ENCODE results near the gene KRT82. TPM values are rescaled to one million over a fixed set of nuclear protein-coding genes. Genes with fewer than 3 reads are reported as not detected.

Gene KRT82
- total and polyA plus RNA-seq, 5 donors = not detected

GRCh38 chr12:52366738-52367485 is 39.2 kb downstream of the KRT82 start, which contains the start of gene KRT85:
KRT85 (minus strand) TSS chr12:52367481; CDS start chr12:52367405, 76 bp downstream.
- intact Hi-C loops (cut with DNase I) = no loop called here

GRCh38 chr12:52364901-52365489 is 41.1 kb downstream of the KRT82 start:
- DNase-seq (no peak), ATAC-seq (no peak)
- H3K4me1 ChIP-seq (ENCODE audit: control insufficient read depth, insufficient read depth, low read length) = no peaks in the 10 kb centered on the region
- no peaks in the 10 kb centered on the region for H3K27me3 ChIP-seq (ENCODE audit: control insufficient read depth, insufficient read depth)
- no peak overlapping the region for H3K4me3 ChIP-seq (ENCODE audit: low read length)
- H3K9me3 ChIP-seq (ENCODE audit: control insufficient read depth, low read length) = no peaks in the 10 kb centered on the region
- H3K27ac ChIP-seq (ENCODE audit: low read length) = no peak overlapping the region
- 85% methylated on average over 14 of the region's 14 CpGs for WGBS
- intact Hi-C loops (cut with DNase I) = no loop called here

More at GRCh38 chr12:52366738-52367485, 39.2 kb downstream of the KRT82 start, which contains the start of gene KRT85:
- DNase-seq = no peak
- no peak for ATAC-seq
- H3K4me3 ChIP-seq (ENCODE audit: low read length) = no peak within 1 kb of the TSS
- no peak within 1 kb of the TSS for H3K27ac ChIP-seq (ENCODE audit: low read length)
- H3K27me3 ChIP-seq (ENCODE audit: control insufficient read depth, insufficient read depth) = no peaks in the 10 kb centered on the region
- H3K4me1 ChIP-seq (ENCODE audit: control insufficient read depth, insufficient read depth, low read length) = no peaks in the 10 kb centered on the region
- 77% methylated on average over 42 of the region's 42 CpGs for WGBS
- no peaks in the 10 kb centered on the region for H3K9me3 ChIP-seq (ENCODE audit: control insufficient read depth, low read length)

DNA sequence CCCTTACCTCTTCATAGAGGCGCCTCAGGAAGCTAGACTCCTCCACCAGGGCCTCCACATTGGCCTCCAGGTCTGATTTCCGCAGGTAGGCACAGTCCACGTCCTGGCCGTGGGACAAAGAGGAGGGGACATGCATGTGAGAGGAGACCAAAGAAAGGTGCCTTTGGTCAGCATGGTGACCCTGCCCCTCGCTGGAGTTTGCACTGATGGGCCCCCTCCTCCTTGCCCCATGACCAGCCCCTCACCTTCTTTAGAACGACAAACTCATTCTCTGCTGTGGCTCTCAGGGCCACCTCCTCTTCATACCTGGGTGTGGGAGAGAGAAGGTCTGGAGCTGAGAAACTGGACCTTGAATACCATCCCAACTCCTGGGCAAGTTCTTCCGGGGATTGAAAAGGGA is 42.1 kb downstream of the KRT82 start:
- Histone ChIP-seq H3K4me1 (ENCODE audit: control insufficient read depth, insufficient read depth, low read length) (no peaks in the 10 kb centered on the region), H3K27me3 (ENCODE audit: control insufficient read depth, insufficient read depth) (no peaks in the 10 kb centered on the region), H3K27ac (ENCODE audit: low read length) (no peak overlapping the region), H3K9me3 (ENCODE audit: control insufficient read depth, low read length) (no peaks in the 10 kb centered on the region), H3K4me3 (ENCODE audit: low read length) (no peak overlapping the region)
- ATAC-seq (no peak), DNase-seq (no peak)
- WGBS = 85% methylated on average over 7 of the region's 7 CpGs
- intact Hi-C loops (cut with DNase I) = no loop called here

- no peak overlapping the region for H3K27ac ChIP-seq (ENCODE audit: low read length)
- no peak overlapping the region for H3K4me3 ChIP-seq (ENCODE audit: low read length)
- no peaks in the 10 kb centered on the region for H3K9me3 ChIP-seq (ENCODE audit: control insufficient read depth, low read length)
- 95% methylated on average over 12 of the region's 12 CpGs for WGBS
- no peaks in the 10 kb centered on the region for H3K4me1 ChIP-seq (ENCODE audit: control insufficient read depth, insufficient read depth, low read length)
- no peak for ATAC-seq
- no peaks in the 10 kb centered on the region for H3K27me3 ChIP-seq (ENCODE audit: control insufficient read depth, insufficient read depth)
- intact Hi-C loops (cut with DNase I) = no loop called here
- no peak for DNase-seq
These were observed 42.9 kb downstream of the KRT82 start for GRCh38 chr12:52363111-52363679.

DNA sequence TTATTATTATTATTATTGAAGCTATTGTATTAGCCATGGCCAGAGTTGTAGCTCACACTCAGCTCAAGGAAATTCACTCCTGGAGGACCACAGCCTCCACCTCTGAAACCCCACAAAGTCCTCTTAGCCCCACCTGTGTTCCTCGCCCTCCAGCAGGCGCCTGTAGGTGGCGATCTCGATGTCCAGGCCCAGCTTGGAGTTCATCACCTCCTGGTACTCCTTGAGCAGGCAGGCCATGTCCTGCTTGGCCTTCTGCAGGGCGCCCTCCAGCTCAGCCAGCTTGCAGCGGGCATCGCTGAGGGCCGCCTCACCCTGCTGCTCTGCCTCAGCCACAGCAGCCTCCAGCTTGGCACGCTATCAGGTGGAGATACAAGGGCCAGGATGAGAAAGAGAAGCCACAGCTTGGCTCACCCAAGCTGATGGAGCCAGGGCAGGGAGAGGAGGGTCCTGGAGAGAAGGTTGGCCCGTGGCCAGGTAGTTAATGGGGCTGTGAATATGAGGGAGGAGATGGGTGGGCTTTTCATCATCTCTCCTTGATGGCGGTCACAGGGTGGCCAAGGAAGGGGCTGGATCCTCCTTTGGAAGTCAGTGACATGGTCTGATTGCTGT is 43.9 kb downstream of the KRT82 start:
- Histone ChIP-seq H3K27ac (ENCODE audit: low read length) (no peak overlapping the region), H3K27me3 (ENCODE audit: control insufficient read depth, insufficient read depth) (no peaks in the 10 kb centered on the region), H3K4me1 (ENCODE audit: control insufficient read depth, insufficient read depth, low read length) (no peaks in the 10 kb centered on the region), H3K9me3 (ENCODE audit: control insufficient read depth, low read length) (no peaks in the 10 kb centered on the region), H3K4me3 (ENCODE audit: low read length) (no peak overlapping the region)
- WGBS = 82% methylated on average over 11 of the region's 11 CpGs
- intact Hi-C loops (cut with DNase I) = no loop called here
- no peak for ATAC-seq
- DNase-seq = no peak

- DNase-seq (no peak), ATAC-seq (no peak)
- Histone ChIP-seq H3K4me3 (ENCODE audit: low read length) (no peak overlapping the region), H3K27ac (ENCODE audit: low read length) (no peak overlapping the region), H3K27me3 (ENCODE audit: control insufficient read depth, insufficient read depth) (no peaks in the 10 kb centered on the region), H3K9me3 (ENCODE audit: control insufficient read depth, low read length) (no peaks in the 10 kb centered on the region), H3K4me1 (ENCODE audit: control insufficient read depth, insufficient read depth, low read length) (no peaks in the 10 kb centered on the region)
- intact Hi-C loops (cut with DNase I) = no loop called here
- 95% methylated on average over 1 of the region's 1 CpG for WGBS
These were observed 44.6 kb downstream of the KRT82 start for GRCh38 chr12:52361553-52361952.

- no peak for ATAC-seq
- Histone ChIP-seq H3K9me3 (ENCODE audit: control insufficient read depth, low read length) (no peaks in the 10 kb centered on the region), H3K4me1 (ENCODE audit: control insufficient read depth, insufficient read depth, low read length) (no peaks in the 10 kb centered on the region), H3K27me3 (ENCODE audit: control insufficient read depth, insufficient read depth) (no peaks in the 10 kb centered on the region), H3K4me3 (ENCODE audit: low read length) (no peak overlapping the region), H3K27ac (ENCODE audit: low read length) (no peak overlapping the region)
- intact Hi-C loops (cut with DNase I) = no loop called here
- 84% methylated on average over 13 of the region's 13 CpGs for WGBS
- no peak for DNase-seq
These were observed 45.4 kb downstream of the KRT82 start for GRCh38 chr12:52360663-52361271.

- Histone ChIP-seq H3K27ac (ENCODE audit: low read length) (no peak overlapping the region), H3K4me1 (ENCODE audit: control insufficient read depth, insufficient read depth, low read length) (no peaks in the 10 kb centered on the region), H3K9me3 (ENCODE audit: control insufficient read depth, low read length) (no peaks in the 10 kb centered on the region), H3K27me3 (ENCODE audit: control insufficient read depth, insufficient read depth) (no peaks in the 10 kb centered on the region), H3K4me3 (ENCODE audit: low read length) (no peak overlapping the region)
- DNase-seq (no peak), ATAC-seq (no peak)
- intact Hi-C loops (cut with DNase I) = no loop called here
- 85% methylated on average over 7 of the region's 7 CpGs for WGBS
These were observed 46.0 kb downstream of the KRT82 start for GRCh38 chr12:52360106-52360662.

- Histone ChIP-seq H3K27ac (ENCODE audit: low read length) (no peak overlapping the region), H3K27me3 (ENCODE audit: control insufficient read depth, insufficient read depth) (no peaks in the 10 kb centered on the region), H3K9me3 (ENCODE audit: control insufficient read depth, low read length) (no peaks in the 10 kb centered on the region), H3K4me3 (ENCODE audit: low read length) (no peak overlapping the region), H3K4me1 (ENCODE audit: control insufficient read depth, insufficient read depth, low read length) (no peaks in the 10 kb centered on the region)
- 72% methylated on average over 5 of the region's 5 CpGs for WGBS
- intact Hi-C loops (cut with DNase I) = no loop called here
- no peak for ATAC-seq
- no peak for DNase-seq
These were observed 46.5 kb downstream of the KRT82 start for GRCh38 chr12:52359621-52360061.

GRCh38 chr12:52358575-52359350 is 47.4 kb downstream of the KRT82 start:
- ATAC-seq (no peak), DNase-seq (no peak)
- no peak overlapping the region for H3K27ac ChIP-seq (ENCODE audit: low read length)
- no peaks in the 10 kb centered on the region for H3K27me3 ChIP-seq (ENCODE audit: control insufficient read depth, insufficient read depth)
- no peaks in the 10 kb centered on the region for H3K4me1 ChIP-seq (ENCODE audit: control insufficient read depth, insufficient read depth, low read length)
- intact Hi-C loops (cut with DNase I) = no loop called here
- H3K4me3 ChIP-seq (ENCODE audit: low read length) = no peak overlapping the region
- 70% methylated on average over 5 of the region's 5 CpGs for WGBS
- no peaks in the 10 kb centered on the region for H3K9me3 ChIP-seq (ENCODE audit: control insufficient read depth, low read length)
